ENCODE measurements around the gene GNPDA2. TPM values are rescaled to one million over a fixed set of nuclear protein-coding genes. Genes with fewer than 3 reads are reported as not detected.
A peak's percentile ranks its signal among the peaks of the same experiment; 100 is the strongest.

GNPDA2 gene
- total RNA-seq, 1 donor, result 17.3 TPM

- no peak for TF ChIP-seq CTCF (IDR thresholded peaks at IDR 0.05; ENCODE audit: insufficient read depth, low read depth, low read length)
- DNase-seq (ENCODE audit: low read depth), result no peak
- peak overlapping the region; percentile 84 for H3K4me3 ChIP-seq (ENCODE audit: low read depth, low read length)
These were observed 674 bp downstream of the GNPDA2 start for GRCh38 chr4:44725726-44726037.

- H3K4me3 ChIP-seq (ENCODE audit: low read depth, low read length), result peak overlapping the region; percentile 84
- peak; percentile 2 for DNase-seq (ENCODE audit: low read depth)
- no peak for TF ChIP-seq CTCF (IDR thresholded peaks at IDR 0.05; ENCODE audit: insufficient read depth, low read depth, low read length)
These were observed 1.2 kb downstream of the GNPDA2 start for GRCh38 chr4:44725166-44725565.

GRCh38 chr4:44722001-44722400 is 4.4 kb downstream of the GNPDA2 start:
- no peak for TF ChIP-seq CTCF (IDR thresholded peaks at IDR 0.05; ENCODE audit: insufficient read depth, low read depth, low read length)
- no peak for DNase-seq (ENCODE audit: low read depth)
- no peak overlapping the region for H3K4me3 ChIP-seq (ENCODE audit: low read depth, low read length)

- DNase-seq (ENCODE audit: low read depth), result no peak
- no peak overlapping the region for H3K4me3 ChIP-seq (ENCODE audit: low read depth, low read length)
- no peak for TF ChIP-seq CTCF (IDR thresholded peaks at IDR 0.05; ENCODE audit: insufficient read depth, low read depth, low read length)
These were observed 6.0 kb downstream of the GNPDA2 start for GRCh38 chr4:44720371-44720770.

- DNase-seq (ENCODE audit: low read depth), result no peak
- TF ChIP-seq CTCF (IDR thresholded peaks at IDR 0.05; ENCODE audit: insufficient read depth, low read depth, low read length), result no peak
- no peak overlapping the region for H3K4me3 ChIP-seq (ENCODE audit: low read depth, low read length)
These were observed 9.8 kb downstream of the GNPDA2 start for GRCh38 chr4:44716597-44716996.

GRCh38 chr4:44713125-44713524 is 13.2 kb downstream of the GNPDA2 start:
- no peak for TF ChIP-seq CTCF (IDR thresholded peaks at IDR 0.05; ENCODE audit: insufficient read depth, low read depth, low read length)
- no peak overlapping the region for H3K4me3 ChIP-seq (ENCODE audit: low read depth, low read length)
- no peak for DNase-seq (ENCODE audit: low read depth)

- no peak for TF ChIP-seq CTCF (IDR thresholded peaks at IDR 0.05; ENCODE audit: insufficient read depth, low read depth, low read length)
These were observed 21.7 kb downstream of the GNPDA2 start for GRCh38 chr4:44704673-44705072.

More at GRCh38 chr4:44704673-44705072, 21.7 kb downstream of the GNPDA2 start:
- DNase-seq (ENCODE audit: low read depth), result no peak
- H3K4me3 ChIP-seq (ENCODE audit: low read depth, low read length), result no peak overlapping the region
